Parathyroid adenoma (tissue), 2 donors: ENCODE data around the gene SDC4.

Experiments used
- H2AFZ ChIP-seq: fragments of 300-600 bp; sonication (generic); one replicate; pipeline ENCODE4 v1.7.0; 2017; ENCODE audit warnings: antibody characterized with exemption, mild to moderate bottlenecking
- H3K27ac ChIP-seq: fragments of 300-600 bp; sonication (generic); one replicate; pipeline ENCODE4 v1.7.0; 2017
- H3K27me3 ChIP-seq: fragments of 300-600 bp; sonication (generic); one replicate; pipeline ENCODE4 v1.7.0; 2017; ENCODE audit warnings: low read length; ENCODE audit not compliant: control insufficient read depth, insufficient read depth
- H3K36me3 ChIP-seq: fragments of 300-600 bp; sonication (generic); one replicate; pipeline ENCODE4 v1.7.0; 2017; ENCODE audit warnings: low read length; ENCODE audit not compliant: control insufficient read depth, insufficient read depth
- H3K4me1 ChIP-seq: fragments of 300-600 bp; sonication (generic); one replicate; pipeline ENCODE4 v1.7.0; 2017; ENCODE audit warnings: control low read depth
- H3K4me2 ChIP-seq: fragments of 300-600 bp; sonication (generic); one replicate; pipeline ENCODE4 v1.7.0; 2017; ENCODE audit warnings: low read length
- H3K4me3 ChIP-seq: fragments of 300-600 bp; sonication (generic); one replicate; pipeline ENCODE4 v1.7.0; 2017; ENCODE audit warnings: low read depth, low read length
- H3K79me2 ChIP-seq: fragments of 300-600 bp; sonication (generic); one replicate; pipeline ENCODE4 v1.7.0; 2017; ENCODE audit warnings: control low read depth
- H3K9ac ChIP-seq: fragments of 300-600 bp; sonication (generic); one replicate; pipeline ENCODE4 v1.7.0; 2017; ENCODE audit warnings: mild to moderate bottlenecking
- H3K9me3 ChIP-seq: fragments of 300-600 bp; sonication (generic); one replicate; pipeline ENCODE4 v1.7.0; 2017; ENCODE audit warnings: low read length; ENCODE audit not compliant: control insufficient read depth
- CTCF ChIP-seq: fragments of 300-600 bp; sonication (generic); IDR thresholded peaks from one replicate; pipeline ENCODE4 v1.7.0; 2017; ENCODE audit warnings: antibody characterized with exemption, mild to moderate bottlenecking
- donor health status: primary hyperparathyroidism.

Gene SDC4

GRCh38 chr20:45313943-45314342 lies 34.3 kb downstream of the SDC4 start:
- no peak for TF ChIP-seq CTCF
- H3K79me2 ChIP-seq = no peaks in the 10 kb centered on the region
- H3K36me3 ChIP-seq = no peaks in the 10 kb centered on the region
- no peak overlapping the region for H2AFZ ChIP-seq
- H3K4me2 ChIP-seq = no peak overlapping the region
- H3K4me3 ChIP-seq = no peak overlapping the region
- no peaks in the 10 kb centered on the region for H3K27me3 ChIP-seq
- H3K9me3 ChIP-seq = no peaks in the 10 kb centered on the region
- no peaks in the 10 kb centered on the region for H3K4me1 ChIP-seq
- H3K9ac ChIP-seq = no peak overlapping the region
- no peak overlapping the region for H3K27ac ChIP-seq

GRCh38 chr20:45313065-45313695 lies 35.0 kb downstream of the SDC4 start:
- H3K9ac ChIP-seq = no peak overlapping the region
- H3K4me1 ChIP-seq = no peaks in the 10 kb centered on the region
- H3K36me3 ChIP-seq = no peaks in the 10 kb centered on the region
- no peaks in the 10 kb centered on the region for H3K27me3 ChIP-seq
- no peak overlapping the region for H3K4me3 ChIP-seq
- TF ChIP-seq CTCF = no peak
- no peak overlapping the region for H3K27ac ChIP-seq
- no peak overlapping the region for H3K4me2 ChIP-seq
- H3K79me2 ChIP-seq = no peaks in the 10 kb centered on the region
- H2AFZ ChIP-seq = no peak overlapping the region
- no peaks in the 10 kb centered on the region for H3K9me3 ChIP-seq

GRCh38 chr20:45312241-45312640 lies 36.0 kb downstream of the SDC4 start:
- Histone ChIP-seq H3K4me1 (no peaks in the 10 kb centered on the region), H3K4me2 (no peak overlapping the region), H3K36me3 (no peaks in the 10 kb centered on the region), H3K9me3 (no peaks in the 10 kb centered on the region), H3K9ac (no peak overlapping the region), H3K27me3 (no peaks in the 10 kb centered on the region), H2AFZ (peak overlapping the region; percentile 72), H3K79me2 (no peaks in the 10 kb centered on the region), H3K4me3 (no peak overlapping the region), H3K27ac (no peak overlapping the region)
- no peak for TF ChIP-seq CTCF

GRCh38 chr20:45311589-45312211 lies 36.5 kb downstream of the SDC4 start:
- peak; percentile 61 for TF ChIP-seq CTCF
- Histone ChIP-seq H2AFZ (peak overlapping the region; percentile 72), H3K36me3 (no peaks in the 10 kb centered on the region), H3K27me3 (no peaks in the 10 kb centered on the region), H3K27ac (no peak overlapping the region), H3K4me1 (no peaks in the 10 kb centered on the region), H3K9ac (no peak overlapping the region), H3K79me2 (no peaks in the 10 kb centered on the region), H3K4me3 (no peak overlapping the region), H3K9me3 (no peaks in the 10 kb centered on the region), H3K4me2 (no peak overlapping the region)

- H3K79me2 ChIP-seq = no peaks in the 10 kb centered on the region
- H3K27me3 ChIP-seq = no peaks in the 10 kb centered on the region
Observed at GRCh38 chr20:45309075-45309474, 39.1 kb downstream of the SDC4 start.

More at GRCh38 chr20:45309075-45309474, 39.1 kb downstream of the SDC4 start:
- H3K4me2 ChIP-seq = no peak overlapping the region
- no peak for TF ChIP-seq CTCF
- no peaks in the 10 kb centered on the region for H3K36me3 ChIP-seq
- H3K27ac ChIP-seq = no peak overlapping the region
- H3K9ac ChIP-seq = no peak overlapping the region
- no peaks in the 10 kb centered on the region for H3K9me3 ChIP-seq
- H3K4me1 ChIP-seq = no peaks in the 10 kb centered on the region
- H3K4me3 ChIP-seq = no peak overlapping the region
- no peak overlapping the region for H2AFZ ChIP-seq
